SK-N-SH (cell line): ENCODE data around the gene C11orf52.

Experiments
- EP300 ChIP-seq, 2 experiments: IDR thresholded peaks; 2 replicates each; pipeline versions ENCODE4 v1.4.0 to v1.6.1; 2012; ENCODE audit warnings: borderline replicate concordance in 1 of 2, low read depth in 1 of 2, low read length in 1 of 2
- EZH2phosphoT487 ChIP-seq: fragments of 200-600 bp; sonication (generic); IDR thresholded peaks from 2 replicates; pipeline ENCODE4 v1.6.1; 2017; ENCODE audit warnings: low read depth, mixed run types, mild to moderate bottlenecking, antibody characterized with exemption, moderate library complexity, borderline replicate concordance
- FOXM1 ChIP-seq: IDR thresholded peaks from 2 replicates; pipeline ENCODE4 v1.4.0; 2012; ENCODE audit warnings: low read depth, mild to moderate bottlenecking
- GABPA ChIP-seq: IDR thresholded peaks from 2 replicates; pipeline ENCODE4 v1.4.0; 2012; ENCODE audit warnings: low read depth, mild to moderate bottlenecking
- GATA2 ChIP-seq: sonication (generic); formaldehyde crosslinking; IDR thresholded peaks from 2 replicates; pipeline ENCODE4 v1.5.0; 2020; ENCODE audit warnings: mild to moderate bottlenecking, missing genetic modification reagents
- TEAD4 ChIP-seq: IDR thresholded peaks from 2 replicates; pipeline ENCODE4 v1.4.0; 2012; ENCODE audit warnings: mild to moderate bottlenecking, borderline replicate concordance; ENCODE audit not compliant: insufficient read depth
- TF ChIP-seq, protein P1 (sequence below): fragments of 200-600 bp; sonication (generic); IDR thresholded peaks from 2 replicates; pipeline ENCODE4 v1.6.1; 2017; ENCODE audit warnings: antibody characterized with exemption, mild to moderate bottlenecking, moderate library complexity
- TF ChIP-seq, protein P2 (sequence below): fragments of 150-350 bp; IDR thresholded peaks from 2 replicates; pipeline ENCODE4 v1.6.1; 2017; ENCODE audit warnings: antibody characterized with exemption, low read length, low read depth, borderline replicate concordance

DNA sequence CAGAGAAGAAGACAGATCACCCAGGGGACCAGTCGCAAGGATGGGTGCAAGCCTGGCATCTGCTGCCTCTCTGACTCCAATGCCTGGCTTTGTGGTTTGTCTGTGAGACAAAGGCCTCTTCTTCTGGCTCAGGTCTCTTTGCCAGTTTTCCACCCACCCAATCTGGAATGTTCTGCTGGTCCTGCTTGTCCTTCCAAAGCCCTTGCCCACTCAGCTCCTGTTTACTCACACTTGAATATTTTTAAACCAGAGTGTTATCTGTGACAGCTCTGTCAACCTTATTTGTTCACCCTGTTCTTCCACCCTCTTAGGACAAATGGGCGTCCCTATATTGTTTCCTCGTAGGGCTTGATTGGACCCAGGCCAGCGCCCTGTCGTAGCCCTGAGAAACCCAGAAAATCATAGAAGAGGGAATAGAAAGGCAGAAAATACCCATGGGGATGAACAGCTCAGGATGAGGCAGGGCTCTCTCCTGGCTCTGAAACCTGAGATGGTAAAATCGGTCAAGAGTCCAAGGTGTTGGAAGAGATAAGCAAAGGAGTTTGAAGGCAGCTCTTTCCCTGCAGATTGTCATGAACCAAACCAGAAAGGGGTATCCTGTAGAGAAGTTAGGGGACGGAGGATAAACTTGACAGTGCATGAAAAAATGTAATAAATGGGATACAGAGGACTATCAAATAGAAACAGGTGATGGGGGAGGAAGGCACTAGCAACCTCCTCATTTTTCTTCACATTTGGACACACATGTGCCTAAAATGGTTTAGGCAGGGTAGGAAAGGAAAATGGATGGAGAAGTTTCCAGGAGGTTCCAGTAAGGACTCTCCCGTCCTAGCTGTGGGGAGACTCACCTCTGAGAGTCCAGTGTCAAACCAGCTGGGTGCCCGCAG lies 7.8 kb upstream of the C11orf52 start:
- TF ChIP-seq, protein P1, sequence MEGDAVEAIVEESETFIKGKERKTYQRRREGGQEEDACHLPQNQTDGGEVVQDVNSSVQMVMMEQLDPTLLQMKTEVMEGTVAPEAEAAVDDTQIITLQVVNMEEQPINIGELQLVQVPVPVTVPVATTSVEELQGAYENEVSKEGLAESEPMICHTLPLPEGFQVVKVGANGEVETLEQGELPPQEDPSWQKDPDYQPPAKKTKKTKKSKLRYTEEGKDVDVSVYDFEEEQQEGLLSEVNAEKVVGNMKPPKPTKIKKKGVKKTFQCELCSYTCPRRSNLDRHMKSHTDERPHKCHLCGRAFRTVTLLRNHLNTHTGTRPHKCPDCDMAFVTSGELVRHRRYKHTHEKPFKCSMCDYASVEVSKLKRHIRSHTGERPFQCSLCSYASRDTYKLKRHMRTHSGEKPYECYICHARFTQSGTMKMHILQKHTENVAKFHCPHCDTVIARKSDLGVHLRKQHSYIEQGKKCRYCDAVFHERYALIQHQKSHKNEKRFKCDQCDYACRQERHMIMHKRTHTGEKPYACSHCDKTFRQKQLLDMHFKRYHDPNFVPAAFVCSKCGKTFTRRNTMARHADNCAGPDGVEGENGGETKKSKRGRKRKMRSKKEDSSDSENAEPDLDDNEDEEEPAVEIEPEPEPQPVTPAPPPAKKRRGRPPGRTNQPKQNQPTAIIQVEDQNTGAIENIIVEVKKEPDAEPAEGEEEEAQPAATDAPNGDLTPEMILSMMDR: no peak
- TF ChIP-seq GABPA (no peak), FOXM1 (no peak), EP300 (IDR thresholded peaks at IDR 0.05; ENCODE audit: borderline replicate concordance in 1 of 2, low read depth in 1 of 2, low read length in 1 of 2) (no peak), TEAD4 (no peak), EZH2phosphoT487 (no peak), GATA2 (CRISPR knock-in tag) (no peak)
- TF ChIP-seq, protein P2, sequence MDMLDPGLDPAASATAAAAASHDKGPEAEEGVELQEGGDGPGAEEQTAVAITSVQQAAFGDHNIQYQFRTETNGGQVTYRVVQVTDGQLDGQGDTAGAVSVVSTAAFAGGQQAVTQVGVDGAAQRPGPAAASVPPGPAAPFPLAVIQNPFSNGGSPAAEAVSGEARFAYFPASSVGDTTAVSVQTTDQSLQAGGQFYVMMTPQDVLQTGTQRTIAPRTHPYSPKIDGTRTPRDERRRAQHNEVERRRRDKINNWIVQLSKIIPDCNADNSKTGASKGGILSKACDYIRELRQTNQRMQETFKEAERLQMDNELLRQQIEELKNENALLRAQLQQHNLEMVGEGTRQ: no peak
